CD4-positive, alpha-beta T cell treated with Interleukin-21 for 1 hour (primary cell): ENCODE data around the gene THAP6.
A peak's percentile ranks its signal among the peaks of the same experiment; 100 is the strongest.
"Not testable (repeated sequence)": the region's sequence is repeated elsewhere in the genome, so short reads cannot be mapped to it uniquely, and the experiment has no call there.

Experiments
- DNase-seq: peaks from one replicate; pipeline ENCODE4 v3.0.0-alpha.2; 2020

The THAP6 gene

GRCh38 chr4:75527482-75527881 is 13.2 kb downstream of the THAP6 start:
- no peak for DNase-seq

DNA sequence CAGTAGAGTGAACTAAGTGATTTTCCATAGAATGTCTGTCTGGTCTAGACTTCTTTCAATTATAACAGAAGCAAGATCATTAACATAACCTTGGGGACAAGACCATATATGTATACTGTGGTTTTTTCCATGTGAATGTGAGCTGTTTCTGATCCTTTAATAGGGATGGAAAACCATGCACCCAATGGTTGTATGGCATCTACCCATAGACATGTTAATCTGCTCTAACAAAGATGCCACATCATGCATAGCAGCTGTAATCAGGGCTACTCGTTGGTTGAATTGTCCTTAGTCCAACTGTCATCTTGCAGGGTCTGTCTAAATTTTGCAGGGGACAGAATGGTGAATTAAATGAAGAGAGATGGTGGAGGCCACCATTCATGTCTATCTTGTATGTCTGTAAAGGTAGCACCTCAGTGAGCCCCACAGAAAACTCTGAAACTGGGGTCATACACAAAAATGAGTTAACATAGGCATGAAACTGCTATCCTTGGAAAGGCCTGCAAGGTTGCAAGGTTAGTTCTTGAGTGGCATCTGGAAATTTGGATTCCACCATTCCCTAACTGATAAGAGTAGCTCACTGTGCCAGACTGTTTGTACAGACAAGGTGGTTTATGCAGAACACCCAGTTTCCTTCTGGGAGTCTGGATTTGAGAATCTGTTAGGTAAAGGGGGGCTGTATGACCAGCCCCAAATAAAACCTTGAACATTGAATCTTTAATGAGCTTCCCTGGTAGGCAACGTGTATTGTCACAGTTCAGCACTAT is 16.5 kb downstream of the THAP6 start:
- no peak for DNase-seq

DNA sequence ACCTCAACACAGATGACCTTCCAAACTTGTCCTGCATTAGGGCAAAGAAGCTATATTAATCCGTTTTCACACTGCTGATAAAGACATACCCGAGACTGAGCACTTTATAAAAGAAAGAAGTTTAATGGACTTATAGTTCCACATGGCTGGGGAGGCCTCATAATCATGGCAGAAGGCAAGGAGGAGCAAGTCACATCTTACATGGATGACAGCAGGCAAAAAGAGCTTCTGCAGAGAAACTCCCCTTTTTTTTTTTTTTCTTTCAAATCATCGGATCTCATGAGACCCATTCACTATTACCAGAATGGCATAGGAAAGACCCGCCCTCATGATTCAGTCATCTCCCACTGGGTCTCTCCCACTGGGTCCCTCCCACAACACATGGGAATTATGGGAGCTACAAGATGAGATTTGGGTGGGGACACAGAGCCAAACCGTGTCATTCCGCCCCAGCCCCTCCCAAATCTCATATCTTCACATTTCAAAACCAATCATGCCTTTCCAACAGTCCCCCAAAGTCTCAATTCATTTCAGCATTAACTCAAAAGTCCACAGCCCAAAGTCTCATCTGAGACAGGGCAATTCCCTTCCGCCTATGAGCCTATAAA is 17.4 kb downstream of the THAP6 start:
- not testable (repeated sequence) for DNase-seq

DNA sequence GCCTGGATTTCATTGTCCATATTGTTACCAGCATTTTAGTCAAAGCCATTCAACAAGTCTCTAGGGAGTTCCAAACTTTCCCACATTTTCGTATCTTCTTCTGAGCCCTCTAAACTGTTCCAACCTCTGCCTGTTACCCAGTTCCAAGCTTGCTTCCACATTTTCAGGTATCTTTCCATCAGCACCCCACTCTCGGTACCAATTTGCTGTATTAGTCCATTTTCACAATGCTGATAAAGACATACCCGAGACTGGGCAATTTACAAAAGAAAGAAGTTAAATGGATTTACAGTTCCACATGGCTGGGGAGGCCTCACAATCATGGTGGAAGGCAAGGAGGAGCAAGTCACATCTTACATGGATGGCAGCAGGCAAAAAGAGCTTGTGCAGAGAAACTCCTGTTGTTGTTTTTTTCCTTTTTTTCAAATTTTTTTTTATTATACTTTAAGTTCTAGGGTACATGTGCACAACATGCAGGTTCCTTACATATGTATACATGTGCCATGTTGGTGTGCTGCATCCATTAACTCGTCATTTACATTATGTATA is 19.1 kb downstream of the THAP6 start:
- DNase-seq: not testable (repeated sequence)

- DNase-seq: not testable (repeated sequence)
Measured at GRCh38 chr4:75533926-75534325, 19.7 kb downstream of the THAP6 start.

GRCh38 chr4:75537308-75537707 is 23.0 kb downstream of the THAP6 start:
- DNase-seq: not testable (repeated sequence)

DNA sequence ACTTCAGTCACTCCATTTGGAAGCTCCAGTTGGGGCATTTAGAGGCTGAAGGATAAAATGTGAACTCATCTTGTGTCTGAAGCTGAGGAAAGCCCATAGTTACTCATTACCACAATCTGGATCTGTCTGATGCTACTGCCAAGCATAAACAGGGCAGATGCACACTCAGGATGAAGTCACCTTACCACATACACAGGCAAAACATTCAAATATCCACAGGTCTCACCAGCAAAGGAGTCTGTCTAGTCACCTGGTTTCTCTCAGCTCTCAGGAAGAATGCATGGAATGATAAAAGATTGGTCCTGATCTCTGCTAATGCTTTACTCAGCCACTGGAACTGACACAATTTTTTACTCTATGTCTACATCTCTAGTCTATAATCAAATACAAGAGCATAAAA is 28.6 kb downstream of the THAP6 start:
- DNase-seq: no peak

GRCh38 chr4:75544220-75544619 is 29.9 kb downstream of the THAP6 start:
- not testable (repeated sequence) for DNase-seq

DNA sequence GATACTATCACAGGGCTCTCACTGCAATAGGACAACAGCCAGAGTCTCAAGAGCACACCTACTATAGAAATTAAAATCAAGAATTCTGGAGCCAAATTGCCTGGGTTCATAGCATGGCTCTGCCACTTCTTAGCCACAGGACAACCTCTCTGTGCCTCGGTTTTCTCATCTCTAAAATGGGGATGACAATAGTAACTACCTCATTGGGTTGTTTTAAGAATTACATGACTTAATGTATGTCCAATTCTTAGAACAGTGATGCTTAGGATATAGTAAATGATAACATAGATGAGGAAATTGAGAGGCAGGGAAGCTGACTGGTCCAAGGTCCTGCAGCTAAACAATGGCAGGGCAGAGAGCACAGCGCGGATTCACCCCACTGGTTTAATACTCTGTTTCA is 30.6 kb downstream of the THAP6 start:
- no peak for DNase-seq

GRCh38 chr4:75545526-75545925 is 31.3 kb downstream of the THAP6 start:
- no peak for DNase-seq

GRCh38 chr4:75547647-75548387 is 33.5 kb downstream of the THAP6 start:
- no peak for DNase-seq

GRCh38 chr4:75549019-75549418 is 34.7 kb downstream of the THAP6 start:
- no peak for DNase-seq

DNA sequence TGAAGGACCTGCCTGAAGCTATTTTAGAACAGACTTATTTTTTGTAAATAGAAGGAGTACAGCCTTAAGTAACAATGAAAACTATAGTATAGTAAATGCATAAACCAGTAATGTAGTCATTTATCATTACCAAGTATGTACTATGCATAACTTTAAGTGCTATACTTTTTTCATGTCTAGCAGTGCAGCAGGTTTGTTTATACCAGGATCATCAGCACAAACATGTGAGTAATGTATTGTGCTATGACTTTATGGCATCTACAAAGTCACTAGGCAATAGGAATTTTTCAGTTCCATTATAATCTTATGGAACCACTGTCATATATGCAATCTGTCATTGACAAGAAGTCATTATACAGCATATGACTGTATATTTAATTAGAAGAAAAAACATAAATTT is 38.2 kb downstream of the THAP6 start:
- no peak for DNase-seq

- DNase-seq: peak; percentile 3
Measured at GRCh38 chr4:75555294-75556164, 41.3 kb downstream of the THAP6 start, which contains the start of gene ODAPH. ODAPH (plus strand) TSS chr4:75556066; CDS start chr4:75556083, 17 bp downstream.

DNA sequence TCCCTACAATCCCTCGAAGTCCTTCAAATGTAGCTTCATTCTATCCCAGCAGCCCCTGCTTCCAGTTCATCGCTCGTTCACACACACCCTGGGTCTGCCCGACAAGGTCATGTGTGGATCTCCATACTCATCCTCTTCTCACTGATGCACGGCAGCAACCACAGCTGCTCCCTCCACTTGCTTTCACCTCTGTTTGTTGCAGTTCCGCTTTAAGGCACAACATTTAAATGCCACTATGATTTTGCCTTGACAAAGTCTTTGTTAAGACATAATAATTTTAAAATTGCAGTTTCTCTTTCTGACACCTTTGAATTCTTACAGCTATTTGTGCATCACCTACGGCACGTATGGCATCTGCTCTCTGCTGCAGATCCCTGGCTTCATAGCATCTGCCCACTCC is 43.4 kb downstream of the THAP6 start:
- DNase-seq: no peak

DNA sequence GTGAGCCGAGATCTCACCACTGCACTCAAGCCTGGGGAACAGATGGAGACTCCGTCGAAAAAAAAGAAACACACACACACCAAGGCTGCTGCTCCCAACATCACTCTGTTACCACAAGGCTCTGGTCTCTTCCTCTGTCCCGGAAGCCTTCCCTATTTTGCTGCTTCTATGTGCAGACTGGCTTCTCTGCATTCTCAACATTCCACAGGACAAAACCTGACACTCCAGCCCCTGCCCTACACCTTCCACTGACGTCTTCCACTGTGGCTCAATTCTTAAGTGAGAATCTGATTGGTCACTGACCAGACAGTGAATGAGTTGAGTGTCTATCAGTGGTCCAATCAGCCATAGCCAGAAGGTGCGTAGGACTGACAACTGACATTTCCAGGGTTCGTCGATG is 47.5 kb downstream of the THAP6 start:
- no peak for DNase-seq

GRCh38 chr4:75564023-75564422 is 49.8 kb downstream of the THAP6 start:
- no peak for DNase-seq

GRCh38 chr4:75565481-75565880 is 51.2 kb downstream of the THAP6 start:
- no peak for DNase-seq

DNA sequence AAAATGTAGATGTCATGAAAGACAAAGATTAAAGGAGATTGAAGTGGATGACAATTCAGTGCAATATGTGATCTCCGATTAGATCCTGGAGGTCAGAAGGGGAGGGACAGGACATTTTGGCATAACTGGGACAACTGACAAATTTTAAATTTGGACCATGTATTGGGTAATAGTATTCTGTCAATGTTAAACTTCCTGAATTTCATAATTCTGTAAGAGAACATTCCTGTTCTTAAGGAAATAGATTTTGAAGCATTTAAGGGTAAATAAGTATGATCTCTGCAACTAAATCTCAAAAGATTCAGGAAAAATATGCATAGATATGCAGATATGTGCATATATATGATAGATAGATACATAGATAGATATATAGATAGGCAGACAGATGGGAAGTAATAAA is 52.6 kb downstream of the THAP6 start:
- no peak for DNase-seq

GRCh38 chr4:75567725-75568124 is 53.5 kb downstream of the THAP6 start:
- no peak for DNase-seq
